Colonic mucosa (tissue), 4 donors: Measurements from ENCODE around the gene LUM. TPM values are rescaled to one million over a fixed set of nuclear protein-coding genes. Genes with fewer than 3 reads are reported as not detected.

Experiments used
- DNase-seq: peaks from one replicate; pipeline ENCODE4 v3.0.0-alpha.2; 2020
- H3K27ac ChIP-seq: fragments of 200-600 bp; one replicate; pipeline ENCODE4 v1.8.0; 2021
- H3K27me3 ChIP-seq: fragments of 200-600 bp; one replicate; pipeline ENCODE4 v1.8.0; 2021
- H3K36me3 ChIP-seq: fragments of 200-600 bp; one replicate; pipeline ENCODE4 v1.8.0; 2021
- H3K4me1 ChIP-seq: fragments of 200-600 bp; one replicate; pipeline ENCODE4 v1.8.0; 2021; ENCODE audit warnings: mild to moderate bottlenecking
- H3K4me3 ChIP-seq: fragments of 200-600 bp; one replicate; pipeline ENCODE4 v1.8.0; 2021
- H3K9ac ChIP-seq, 2 donors: one replicate each; pipeline ENCODE4 v1.7.0; 2013; ENCODE audit warnings: control low read depth in 2 of 2, low read depth in 2 of 2, low read length in 2 of 2
- H3K9me3 ChIP-seq: fragments of 200-600 bp; one replicate; pipeline ENCODE4 v1.8.0; 2021
- CTCF ChIP-seq: fragments of 200-600 bp; IDR thresholded peaks from one replicate; pipeline ENCODE4 v1.8.0; 2022; ENCODE audit warnings: antibody characterized with exemption, mild to moderate bottlenecking
- intact Hi-C: fragments of 100-400 bp; cut with DNase I; formaldehyde crosslinking; loops from one replicate; pipeline ENCODE4 v1.14.1; 2022
- total RNA-seq, 2 donors: library from RNA; stranded (reverse); fragmentation: NEBNext Ultra II Directional in 1 of 2; extraction: Animal tissue kit (Norgen Biotek cat#: 25700) in 1 of 2; gene quantifications; one replicate each; pipeline ENCODE4 v1.2.1, GENCODE V29; 2021
- donor health status: healthy.
- donor health status: DM: no; HTN: no; CAD: no.
- donor health status: DM: no; HTN: no; CAD: no.

The LUM gene
- total RNA-seq, 2 donors from 2014 or later, result 26.1 to 102 TPM

DNA sequence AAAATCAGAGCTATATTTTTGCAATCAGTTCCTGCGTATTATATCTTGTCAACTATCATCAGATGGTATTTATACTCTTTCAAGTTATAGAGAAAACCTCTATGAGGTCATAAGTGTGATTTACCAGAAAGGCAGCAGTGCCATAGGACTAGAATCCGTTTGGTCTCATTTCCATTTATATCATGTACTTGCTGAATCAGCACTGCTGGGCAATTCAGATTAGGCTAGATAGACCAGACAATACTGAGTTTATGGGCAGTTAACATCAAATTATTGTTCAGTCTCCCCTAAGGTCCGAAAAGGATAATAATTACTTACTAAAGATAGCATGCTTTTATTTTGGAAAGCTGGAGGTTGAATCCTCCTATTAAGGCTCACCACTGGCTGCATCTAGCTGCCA, 46.7 kb downstream of the LUM start:
- no peak for TF ChIP-seq CTCF
- Histone ChIP-seq H3K27ac (no peak overlapping the region), H3K4me3 (no peak overlapping the region), H3K4me1 (no peaks in the 10 kb centered on the region), H3K9ac (no peak overlapping the region), H3K36me3 (no peaks in the 10 kb centered on the region), H3K9me3 (no peaks in the 10 kb centered on the region), H3K27me3 (no peaks in the 10 kb centered on the region)
- DNase-seq, result no peak
- intact Hi-C loops, result no loop called here

DNA sequence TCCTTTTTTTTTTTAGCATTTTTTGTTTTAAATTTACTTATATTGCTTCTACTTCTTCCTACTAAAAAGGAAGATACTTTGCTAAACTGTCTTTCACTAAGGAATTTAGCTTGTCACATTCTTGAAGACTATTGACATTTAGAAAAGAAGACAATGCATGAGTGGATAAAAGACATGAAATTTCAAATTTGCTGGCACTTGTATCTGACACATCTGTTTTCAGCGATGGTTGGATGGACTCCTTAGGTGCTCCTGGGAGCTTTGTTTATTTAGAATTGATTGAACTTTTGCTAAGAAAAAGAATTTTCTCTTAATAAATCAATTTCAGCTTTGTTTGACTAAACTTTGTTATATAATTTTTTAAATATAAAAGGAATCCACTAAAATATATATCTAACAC, 50.2 kb downstream of the LUM start:
- Histone ChIP-seq H3K4me1 (no peaks in the 10 kb centered on the region), H3K27me3 (no peaks in the 10 kb centered on the region), H3K9ac (no peak overlapping the region), H3K36me3 (no peaks in the 10 kb centered on the region), H3K27ac (no peak overlapping the region), H3K9me3 (no peaks in the 10 kb centered on the region), H3K4me3 (no peak overlapping the region)
- no peak for DNase-seq
- TF ChIP-seq CTCF, result no peak
- intact Hi-C loops, result no loop called here

DNA sequence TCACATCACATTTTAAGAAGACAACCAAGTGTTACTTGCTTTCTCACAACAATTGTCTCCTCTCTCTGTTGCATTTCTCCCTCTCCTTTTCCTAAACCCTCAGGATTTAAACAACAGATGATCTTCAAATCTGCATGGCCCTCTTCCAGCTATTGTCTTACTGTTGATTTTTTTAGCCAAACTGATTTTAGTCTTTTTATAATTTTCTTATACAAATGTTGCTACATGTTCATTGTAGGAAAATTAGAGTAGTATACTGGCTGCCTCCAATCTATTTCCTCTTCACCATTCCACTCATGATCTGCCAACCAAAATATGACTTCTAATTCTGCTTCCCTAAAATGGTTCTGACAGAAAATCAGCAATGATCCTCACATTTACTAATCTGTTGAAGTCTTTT, 52.1 kb downstream of the LUM start:
- no peaks in the 10 kb centered on the region for H3K4me1 ChIP-seq
- no peak for TF ChIP-seq CTCF
- intact Hi-C loops, result no loop called here
- H3K36me3 ChIP-seq, result no peaks in the 10 kb centered on the region
- H3K27me3 ChIP-seq, result no peaks in the 10 kb centered on the region
- no peak overlapping the region for H3K4me3 ChIP-seq
- no peak for DNase-seq
- H3K9ac ChIP-seq, result no peak overlapping the region
- no peaks in the 10 kb centered on the region for H3K9me3 ChIP-seq
- no peak overlapping the region for H3K27ac ChIP-seq

GRCh38 chr12:91058786-91059185, 52.5 kb downstream of the LUM start:
- intact Hi-C loops, result no loop called here

DNA sequence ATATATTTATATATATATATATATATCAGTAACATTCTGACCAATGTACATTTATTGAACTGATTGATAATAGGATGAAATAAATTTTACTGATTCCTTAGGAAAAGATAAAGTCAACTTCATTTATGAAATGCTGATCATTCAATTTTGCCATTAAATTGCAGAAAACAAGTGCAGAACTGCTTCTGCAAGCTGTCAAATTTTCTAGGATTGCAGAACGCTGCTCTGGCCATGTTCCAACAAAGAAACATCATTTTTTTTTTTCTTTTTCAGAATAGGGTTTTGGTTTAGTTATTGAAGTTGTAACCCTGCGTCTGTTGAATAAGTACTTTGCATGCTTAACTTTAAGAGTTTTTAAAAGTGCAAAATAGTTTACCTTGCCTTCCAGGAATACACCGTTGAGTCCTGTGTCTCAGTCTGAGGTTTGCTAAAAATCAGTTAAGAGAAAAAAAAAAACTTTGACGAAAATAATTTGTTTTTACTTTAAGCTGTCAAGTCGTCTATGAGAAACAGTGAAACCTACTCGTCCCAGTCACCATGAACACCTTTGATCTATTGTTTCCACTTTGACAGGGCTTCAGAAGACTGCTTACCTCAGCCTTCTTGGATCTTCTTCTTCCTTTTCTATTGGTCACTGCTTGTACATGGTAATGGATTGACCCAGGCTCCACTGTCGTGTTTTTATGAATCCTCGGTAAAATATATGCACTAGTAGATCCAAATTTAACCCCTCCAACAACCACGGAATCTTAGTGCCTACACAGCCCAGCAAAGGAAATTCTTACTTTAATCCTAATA, 53.7 kb downstream of the LUM start, which contains the start of gene KERA:
KERA (minus strand) TSS at position 657 of the 798 bp plus-strand sequence. CDS start 1,743 bp downstream, outside the sequence.
- Histone ChIP-seq H3K9ac (no peak within 1 kb of the TSS), H3K27ac (no peak within 1 kb of the TSS)
- no peak for DNase-seq

More at GRCh38 chr12:91058786-91059185, 52.5 kb downstream of the LUM start:
- Histone ChIP-seq H3K4me1 (no peaks in the 10 kb centered on the region), H3K9ac (no peak overlapping the region), H3K27ac (no peak overlapping the region), H3K36me3 (no peaks in the 10 kb centered on the region), H3K4me3 (no peak overlapping the region), H3K27me3 (no peaks in the 10 kb centered on the region), H3K9me3 (no peaks in the 10 kb centered on the region)
- TF ChIP-seq CTCF, result no peak
- DNase-seq, result no peak

More for the DNA sequence above, 53.7 kb downstream of the LUM start, which contains the start of gene KERA:
- H3K27me3 ChIP-seq, result no peaks in the 10 kb centered on the region
- no peaks in the 10 kb centered on the region for H3K9me3 ChIP-seq
- H3K36me3 ChIP-seq, result no peaks in the 10 kb centered on the region
- intact Hi-C loops, result no loop called here
- no peak within 1 kb of the TSS for H3K4me3 ChIP-seq
- TF ChIP-seq CTCF, result no peak
- no peaks in the 10 kb centered on the region for H3K4me1 ChIP-seq
